Keratinocyte (primary cell): ENCODE results near the gene XYLB. TPM values are rescaled to one million over a fixed set of nuclear protein-coding genes. Genes with fewer than 3 reads are reported as not detected.

Experiments
- DNase-seq: peaks from one replicate; pipeline ENCODE4 v3.0.0-alpha.2; 2011; ENCODE audit warnings: low read depth, missing footprints, low spot score
- FAIRE-seq: peaks from 2 replicates; lab custom pipeline; 2011; peaks lifted over from hg19 to GRCh38; lab: Jason Lieb, UNC
- H2AFZ ChIP-seq: 2 replicates; pipeline ENCODE4 v1.6.0; 2012; ENCODE audit warnings: low read length, control low read depth, inconsistent platforms; ENCODE audit not compliant: control insufficient read depth
- H3K27ac ChIP-seq: 2 replicates; pipeline ENCODE4 v1.5.1; 2011; ENCODE audit warnings: low read length; ENCODE audit not compliant: control insufficient read depth, insufficient read depth
- H3K27me3 ChIP-seq: 3 replicates; pipeline ENCODE4 v1.6.0; 2011; ENCODE audit warnings: low read length; ENCODE audit not compliant: control insufficient read depth, insufficient read depth; ENCODE audit errors: extremely low read depth
- H3K36me3 ChIP-seq, 2 experiments: 2 replicates in 1 of 2; 3 replicates in 1 of 2; pipeline ENCODE4 v1.5.1; 2011; ENCODE audit warnings: low read length in 2 of 2, mild to moderate bottlenecking in 1 of 2; ENCODE audit not compliant: control insufficient read depth in 2 of 2, insufficient read depth in 2 of 2; ENCODE audit errors: extremely low read depth in 1 of 2
- H3K4me1 ChIP-seq: 3 replicates; pipeline ENCODE4 v1.5.1; 2011; ENCODE audit warnings: low read length; ENCODE audit not compliant: control insufficient read depth, insufficient read depth; ENCODE audit errors: extremely low read depth
- H3K4me2 ChIP-seq: 3 replicates; pipeline ENCODE4 v1.6.0; 2011; ENCODE audit warnings: low read depth, low read length; ENCODE audit not compliant: control insufficient read depth, insufficient read depth; ENCODE audit errors: extremely low read depth
- H3K4me3 ChIP-seq, 3 experiments: fragments of 200-600 bp in 1 of 3; sonication (generic) in 1 of 3; 2 replicates in 2 of 3; 3 replicates in 1 of 3; pipeline ENCODE4 v1.5.1; 2011 to 2016; ENCODE audit warnings: low read length in 3 of 3, mild to moderate bottlenecking in 3 of 3, control low read depth in 2 of 3, inconsistent platforms in 1 of 3, low read depth in 1 of 3, mixed read lengths in 1 of 3, mixed run types in 1 of 3, moderate library complexity in 1 of 3; ENCODE audit not compliant: control insufficient read depth in 2 of 3, insufficient read depth in 2 of 3; ENCODE audit errors: extremely low read depth in 1 of 3
- H3K79me2 ChIP-seq: 2 replicates; pipeline ENCODE4 v1.6.0; 2012; ENCODE audit warnings: low read length; ENCODE audit not compliant: control insufficient read depth, insufficient read depth
- H3K9ac ChIP-seq: 3 replicates; pipeline ENCODE4 v1.6.0; 2011; ENCODE audit warnings: low read length; ENCODE audit not compliant: control insufficient read depth, insufficient read depth; ENCODE audit errors: extremely low read depth
- H3K9me1 ChIP-seq: 3 replicates; pipeline ENCODE4 v1.6.0; 2011; ENCODE audit warnings: low read length; ENCODE audit not compliant: control insufficient read depth, insufficient read depth; ENCODE audit errors: extremely low read depth
- H3K9me3 ChIP-seq: 2 replicates; pipeline ENCODE4 v1.5.1; 2012; ENCODE audit warnings: low read depth, low read length; ENCODE audit not compliant: control insufficient read depth
- H4K20me1 ChIP-seq: 3 replicates; pipeline ENCODE4 v1.6.0; 2011; ENCODE audit warnings: low read length; ENCODE audit not compliant: control insufficient read depth, insufficient read depth; ENCODE audit errors: extremely low read depth
- EZH2 ChIP-seq: IDR thresholded peaks from one replicate; pipeline ENCODE4 v1.6.1; 2012; ENCODE audit warnings: inconsistent platforms, mild to moderate bottlenecking, low read length, moderate library complexity
- dilution Hi-C: fragments of 300-500 bp; cut with MboI; formaldehyde crosslinking; loops from one replicate; pipeline ENCODE4 v1.7.0; 2020; ENCODE audit warnings: low sequenced_read_pairs; ENCODE audit not compliant: extremely low pct_ligation_motif_present
- polyA plus RNA-seq, 5 experiments: library from polyadenylated mRNA; depleted of rRNA in 3 of 5; stranded (reverse) in 3 of 5; stranded (forward) in 1 of 5; unstranded in 1 of 5; fragments of >200 nt; gene quantifications; 1 replicate in 1 of 5; 2 replicates in 3 of 5; 3 replicates in 1 of 5; pipeline versions ENCODE4 v1.2.1 to v1.2.3, GENCODE V29; 2011 to 2012; ENCODE audit warnings: missing spikeins in 2 of 5, low read depth in 1 of 5, low replicate concordance in 1 of 5
- TF ChIP-seq, protein P1 (sequence below), 3 experiments: IDR thresholded peaks in 1 of 3; conservative IDR thresholded peaks in 1 of 3; optimal IDR thresholded peaks in 1 of 3; 2 replicates in 2 of 3; 3 replicates in 1 of 3; pipeline versions ENCODE3 to v1.5.1; 2011; ENCODE audit warnings: low read length in 3 of 3, mild to moderate bottlenecking in 3 of 3, moderate library complexity in 2 of 3, control low read depth in 1 of 3, inconsistent platforms in 1 of 3; ENCODE audit not compliant: insufficient read depth in 2 of 3; ENCODE audit errors: extremely low read depth in 1 of 3

Gene XYLB
- polyA plus RNA-seq, 1 donor (not counting 4 experiments of a cell fraction or from before 2014, with no cell fraction given): 1.8 TPM

DNA sequence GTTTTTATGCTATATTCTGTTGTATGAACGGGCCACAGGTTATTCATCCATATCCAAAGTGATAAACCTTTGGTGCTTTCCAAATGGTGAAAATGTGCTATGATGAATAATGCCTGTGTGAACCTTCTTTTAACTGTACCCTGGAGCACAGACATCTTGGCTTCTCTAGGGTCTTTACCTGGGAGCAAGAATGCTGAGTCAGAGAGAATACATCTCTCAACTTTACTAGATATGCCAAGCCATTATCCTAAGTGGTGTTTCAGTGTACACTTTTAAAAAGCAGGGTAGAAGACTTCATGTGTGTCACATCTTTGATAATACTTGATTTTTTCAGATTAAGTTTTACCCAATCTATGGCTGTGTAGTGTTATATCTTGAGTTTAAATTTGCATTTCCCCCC is 23.5 kb upstream of the XYLB start:
- H3K4me1 ChIP-seq: no peaks in the 10 kb centered on the region
- peaks cover 6% of the 10 kb centered on the region for H3K9me3 ChIP-seq
- DNase-seq (no peak), FAIRE-seq (no peak)
- no peak overlapping the region for H2AFZ ChIP-seq
- H3K4me3 ChIP-seq: no peak overlapping the region
- H3K27ac ChIP-seq: no peak overlapping the region
- no peak for TF ChIP-seq EZH2
- TF ChIP-seq, protein P1, sequence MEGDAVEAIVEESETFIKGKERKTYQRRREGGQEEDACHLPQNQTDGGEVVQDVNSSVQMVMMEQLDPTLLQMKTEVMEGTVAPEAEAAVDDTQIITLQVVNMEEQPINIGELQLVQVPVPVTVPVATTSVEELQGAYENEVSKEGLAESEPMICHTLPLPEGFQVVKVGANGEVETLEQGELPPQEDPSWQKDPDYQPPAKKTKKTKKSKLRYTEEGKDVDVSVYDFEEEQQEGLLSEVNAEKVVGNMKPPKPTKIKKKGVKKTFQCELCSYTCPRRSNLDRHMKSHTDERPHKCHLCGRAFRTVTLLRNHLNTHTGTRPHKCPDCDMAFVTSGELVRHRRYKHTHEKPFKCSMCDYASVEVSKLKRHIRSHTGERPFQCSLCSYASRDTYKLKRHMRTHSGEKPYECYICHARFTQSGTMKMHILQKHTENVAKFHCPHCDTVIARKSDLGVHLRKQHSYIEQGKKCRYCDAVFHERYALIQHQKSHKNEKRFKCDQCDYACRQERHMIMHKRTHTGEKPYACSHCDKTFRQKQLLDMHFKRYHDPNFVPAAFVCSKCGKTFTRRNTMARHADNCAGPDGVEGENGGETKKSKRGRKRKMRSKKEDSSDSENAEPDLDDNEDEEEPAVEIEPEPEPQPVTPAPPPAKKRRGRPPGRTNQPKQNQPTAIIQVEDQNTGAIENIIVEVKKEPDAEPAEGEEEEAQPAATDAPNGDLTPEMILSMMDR (optimal IDR thresholded peaks at IDR 0.05 in 1 of 3, IDR thresholded peaks at IDR 0.05 in 1 of 3, conservative IDR thresholded peaks at IDR 0.05 in 1 of 3; ENCODE audit: extremely low read depth in 1 of 3, insufficient read depth in 2 of 3, low read length in 3 of 3): no peak
- no peaks in the 10 kb centered on the region for H3K79me2 ChIP-seq
- no peak overlapping the region for H3K4me2 ChIP-seq
- dilution Hi-C loops: no loop called here
- H4K20me1 ChIP-seq: no peaks in the 10 kb centered on the region
- H3K9me1 ChIP-seq: no peaks in the 10 kb centered on the region
- no peak overlapping the region for H3K9ac ChIP-seq
- no peaks in the 10 kb centered on the region for H3K27me3 ChIP-seq
- no peaks in the 10 kb centered on the region for H3K36me3 ChIP-seq

DNA sequence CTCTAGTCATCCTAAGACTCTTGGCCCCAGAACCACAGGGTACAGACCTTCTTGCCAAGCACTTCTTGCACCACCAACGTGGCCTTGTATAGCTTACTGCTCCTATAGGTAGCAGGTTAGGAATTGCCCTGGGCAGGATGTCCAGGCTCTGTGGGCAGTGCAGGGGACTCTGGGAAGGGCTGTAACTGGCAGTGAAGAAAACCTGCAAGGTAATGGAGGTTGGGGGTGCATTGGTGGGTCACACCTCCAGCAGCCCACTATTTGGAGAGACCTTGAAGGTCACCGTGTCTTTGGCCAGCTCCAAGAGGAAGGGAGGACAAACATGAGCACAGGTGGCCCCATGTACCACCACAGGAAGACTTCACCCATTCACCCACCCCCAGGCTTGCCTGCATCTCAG is 21.3 kb upstream of the XYLB start:
- no peak for FAIRE-seq

More for the DNA sequence above, 21.3 kb upstream of the XYLB start:
- Histone ChIP-seq H3K27ac (no peak overlapping the region), H3K9me1 (no peaks in the 10 kb centered on the region), H3K4me2 (no peak overlapping the region), H3K79me2 (no peaks in the 10 kb centered on the region), H4K20me1 (no peaks in the 10 kb centered on the region), H3K9me3 (peaks cover 6% of the 10 kb centered on the region), H3K4me3 (no peak overlapping the region), H3K9ac (no peak overlapping the region), H2AFZ (no peak overlapping the region), H3K36me3 (no peaks in the 10 kb centered on the region), H3K4me1 (no peaks in the 10 kb centered on the region), H3K27me3 (no peaks in the 10 kb centered on the region)
- no peak for DNase-seq
- dilution Hi-C loops: no loop called here
- TF ChIP-seq, protein P1 (optimal IDR thresholded peaks at IDR 0.05 in 1 of 3, IDR thresholded peaks at IDR 0.05 in 1 of 3, conservative IDR thresholded peaks at IDR 0.05 in 1 of 3; ENCODE audit: extremely low read depth in 1 of 3, insufficient read depth in 2 of 3, low read length in 3 of 3): no peak
- TF ChIP-seq EZH2: no peak
